AG04450 (cell line): ENCODE measurements around the gene ULBP2. TPM values are rescaled to one million over a fixed set of nuclear protein-coding genes. Genes with fewer than 3 reads are reported as not detected.
A peak's percentile ranks its signal among the peaks of the same experiment; 100 is the strongest.

Source experiments
- CTCF ChIA-PET: fragments of 300-600, 350-600 bp; formaldehyde crosslinking; extraction: SDS; loops from one replicate; lab custom pipeline; 2022; ENCODE audit warnings: antibody characterized with exemption, inconsistent platforms; lab: Charles Lee
- POLR2A ChIA-PET: fragments of 350-600 bp; formaldehyde crosslinking; extraction: SDS; loops from one replicate; lab custom pipeline; 2021; ENCODE audit warnings: antibody characterized with exemption, inconsistent platforms; lab: Yijun Ruan, JAX
- DNase-seq: peaks from one replicate; pipeline ENCODE4 v3.0.0-alpha.2; 2011; ENCODE audit warnings: low read depth, low spot score
- H3K27ac ChIP-seq: one replicate; pipeline ENCODE4 v1.5.1; 2012; ENCODE audit warnings: low read depth, low read length, control low read depth
- H3K27me3 ChIP-seq: one replicate; pipeline ENCODE4 v1.6.0; 2012; ENCODE audit warnings: low read length; ENCODE audit not compliant: control insufficient read depth, insufficient read depth
- H3K4me3 ChIP-seq: 2 replicates; pipeline ENCODE4 v1.5.1; 2011; ENCODE audit warnings: mild to moderate bottlenecking, low read depth, low read length, control low read depth
- H3K9me3 ChIP-seq: 2 replicates; pipeline ENCODE4 v1.5.1; 2012; ENCODE audit warnings: low read length; ENCODE audit not compliant: control insufficient read depth, insufficient read depth
- polyA plus RNA-seq: library from polyadenylated mRNA; depleted of rRNA; stranded (reverse); fragments of >200 nt; gene quantifications from 2 replicates; pipeline ENCODE4 v1.2.3, GENCODE V29; 2011
- TF ChIP-seq, protein P1 (sequence below): IDR thresholded peaks from 2 replicates; pipeline ENCODE4 v1.5.1; 2011; ENCODE audit warnings: low read depth, low read length, control low read depth, inconsistent platforms

ULBP2 gene
- polyA plus RNA-seq, 1 experiment, result 7.9 TPM

DNA sequence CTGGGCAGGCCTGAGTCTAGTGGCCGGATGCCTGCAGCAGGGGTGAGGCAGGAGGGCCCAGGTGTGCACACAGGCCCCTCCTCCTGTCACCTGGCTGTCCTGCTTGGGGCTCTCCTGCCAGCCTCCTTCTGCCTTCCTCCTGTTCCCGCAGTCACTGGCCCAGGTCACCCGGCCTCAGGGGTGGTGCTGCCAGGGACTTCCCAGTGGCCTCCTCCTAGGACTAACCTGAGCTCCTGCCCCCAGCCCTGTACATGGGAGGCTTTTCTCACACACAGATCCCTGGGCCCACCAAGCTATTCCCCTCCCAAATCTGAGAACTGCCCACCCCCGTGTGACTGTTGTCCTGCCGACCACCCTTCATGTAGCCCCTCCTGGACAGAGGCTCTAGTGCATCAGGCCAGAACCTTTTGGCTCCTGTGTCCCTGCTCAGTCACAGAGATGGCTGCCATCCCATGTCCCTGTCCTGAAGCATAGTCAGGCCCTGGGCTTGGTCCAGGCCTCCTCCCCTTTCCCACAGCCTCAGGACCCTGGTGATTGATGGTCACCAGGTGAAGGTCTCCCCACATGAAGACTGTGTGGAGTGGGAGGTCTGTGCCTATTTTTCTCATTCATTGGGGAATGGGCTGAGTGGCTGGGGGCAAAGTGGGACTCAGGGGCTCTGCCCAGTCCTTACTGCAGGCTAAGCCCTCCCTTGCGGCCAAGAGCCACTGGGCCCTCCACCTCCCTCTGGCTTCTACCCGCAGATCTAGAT lies 20.8 kb downstream of the ULBP2 start:
- Histone ChIP-seq H3K27ac (no peak overlapping the region), H3K4me3 (peak overlapping the region; percentile 64; the same call in 1 of the 2 replicates), H3K27me3 (peaks cover 39% of the 10 kb centered on the region), H3K9me3 (no peaks in the 10 kb centered on the region; the same call in 1 of the 2 replicates)
- no peak for DNase-seq
- TF ChIP-seq, protein P1, sequence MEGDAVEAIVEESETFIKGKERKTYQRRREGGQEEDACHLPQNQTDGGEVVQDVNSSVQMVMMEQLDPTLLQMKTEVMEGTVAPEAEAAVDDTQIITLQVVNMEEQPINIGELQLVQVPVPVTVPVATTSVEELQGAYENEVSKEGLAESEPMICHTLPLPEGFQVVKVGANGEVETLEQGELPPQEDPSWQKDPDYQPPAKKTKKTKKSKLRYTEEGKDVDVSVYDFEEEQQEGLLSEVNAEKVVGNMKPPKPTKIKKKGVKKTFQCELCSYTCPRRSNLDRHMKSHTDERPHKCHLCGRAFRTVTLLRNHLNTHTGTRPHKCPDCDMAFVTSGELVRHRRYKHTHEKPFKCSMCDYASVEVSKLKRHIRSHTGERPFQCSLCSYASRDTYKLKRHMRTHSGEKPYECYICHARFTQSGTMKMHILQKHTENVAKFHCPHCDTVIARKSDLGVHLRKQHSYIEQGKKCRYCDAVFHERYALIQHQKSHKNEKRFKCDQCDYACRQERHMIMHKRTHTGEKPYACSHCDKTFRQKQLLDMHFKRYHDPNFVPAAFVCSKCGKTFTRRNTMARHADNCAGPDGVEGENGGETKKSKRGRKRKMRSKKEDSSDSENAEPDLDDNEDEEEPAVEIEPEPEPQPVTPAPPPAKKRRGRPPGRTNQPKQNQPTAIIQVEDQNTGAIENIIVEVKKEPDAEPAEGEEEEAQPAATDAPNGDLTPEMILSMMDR, result no peak
- ChIA-PET CTCF (no interaction called here), POLR2A (no interaction called here)

DNA sequence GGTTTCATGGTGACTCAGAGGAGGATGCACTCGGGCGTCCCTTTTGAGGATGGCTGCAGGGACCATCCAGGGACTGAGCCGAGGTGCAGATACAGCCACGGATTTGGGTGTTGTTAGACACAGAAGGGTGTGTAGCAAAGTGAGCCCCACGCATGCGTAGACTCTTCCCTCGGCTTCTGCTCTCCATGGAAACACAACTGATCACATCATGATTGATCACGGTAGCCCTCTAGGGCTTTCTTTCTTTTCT lies 21.3 kb downstream of the ULBP2 start:
- no peak overlapping the region for H3K27ac ChIP-seq
- H3K27me3 ChIP-seq, result peaks cover 41% of the 10 kb centered on the region

DNA sequence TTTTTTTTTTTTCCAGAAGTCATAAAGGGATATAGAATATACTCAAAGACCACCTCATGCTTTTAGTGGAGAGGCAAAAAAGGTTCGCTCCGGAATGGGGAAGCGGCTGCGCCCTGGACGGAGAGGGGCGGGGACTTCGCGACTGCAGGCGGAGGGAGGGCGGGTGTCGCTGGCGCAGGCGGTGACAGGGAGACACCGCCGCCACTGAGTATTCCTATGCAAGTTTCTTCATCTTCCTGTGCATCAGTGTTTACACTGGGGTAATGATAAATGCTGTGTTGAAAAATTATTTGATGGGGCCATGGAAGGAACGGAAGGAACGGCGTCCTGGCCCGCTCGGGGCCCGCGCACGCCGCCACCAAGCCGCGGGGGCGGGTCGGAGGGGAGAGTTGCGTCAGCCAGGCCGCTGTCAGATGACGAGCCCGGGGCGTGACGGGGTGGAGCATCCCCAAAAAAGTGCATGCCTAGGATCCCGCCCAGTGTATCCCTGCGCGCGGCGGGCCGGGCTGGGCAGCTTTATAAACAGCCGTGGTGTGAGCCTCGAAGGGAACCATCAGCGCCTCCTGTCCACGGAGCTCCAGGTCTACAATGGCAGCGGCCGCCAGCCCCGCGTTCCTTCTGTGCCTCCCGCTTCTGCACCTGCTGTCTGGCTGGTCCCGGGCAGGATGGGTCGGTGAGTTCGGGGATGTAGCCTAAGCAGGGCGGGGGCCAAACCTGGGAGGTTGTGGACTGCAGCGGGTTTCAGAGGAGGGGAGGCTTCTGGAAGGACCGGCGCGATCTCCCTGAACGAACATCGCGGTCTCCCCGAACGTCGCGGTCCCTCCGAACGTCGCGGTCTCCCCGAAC lies 21.9 kb downstream of the ULBP2 start, which contains the start of gene ULBP1:
ULBP1 (plus strand) TSS at position 482 of the 846 bp plus-strand sequence; CDS start at position 589, 107 bp downstream.
- CTCF ChIA-PET, result interaction anchor here (1.0 kb wide), 1 partner anchor 10 kb away, joined by 3 read pairs; no protein-coding TSS in a partner anchor

More for the DNA sequence above, 21.3 kb downstream of the ULBP2 start:
- ChIA-PET POLR2A (no interaction called here), CTCF (no interaction called here)
- Histone ChIP-seq H3K9me3 (no peaks in the 10 kb centered on the region; the same call in 1 of the 2 replicates), H3K4me3 (peak overlapping the region; percentile 64)
- no peak for DNase-seq
- TF ChIP-seq, protein P1, result no peak

DNA sequence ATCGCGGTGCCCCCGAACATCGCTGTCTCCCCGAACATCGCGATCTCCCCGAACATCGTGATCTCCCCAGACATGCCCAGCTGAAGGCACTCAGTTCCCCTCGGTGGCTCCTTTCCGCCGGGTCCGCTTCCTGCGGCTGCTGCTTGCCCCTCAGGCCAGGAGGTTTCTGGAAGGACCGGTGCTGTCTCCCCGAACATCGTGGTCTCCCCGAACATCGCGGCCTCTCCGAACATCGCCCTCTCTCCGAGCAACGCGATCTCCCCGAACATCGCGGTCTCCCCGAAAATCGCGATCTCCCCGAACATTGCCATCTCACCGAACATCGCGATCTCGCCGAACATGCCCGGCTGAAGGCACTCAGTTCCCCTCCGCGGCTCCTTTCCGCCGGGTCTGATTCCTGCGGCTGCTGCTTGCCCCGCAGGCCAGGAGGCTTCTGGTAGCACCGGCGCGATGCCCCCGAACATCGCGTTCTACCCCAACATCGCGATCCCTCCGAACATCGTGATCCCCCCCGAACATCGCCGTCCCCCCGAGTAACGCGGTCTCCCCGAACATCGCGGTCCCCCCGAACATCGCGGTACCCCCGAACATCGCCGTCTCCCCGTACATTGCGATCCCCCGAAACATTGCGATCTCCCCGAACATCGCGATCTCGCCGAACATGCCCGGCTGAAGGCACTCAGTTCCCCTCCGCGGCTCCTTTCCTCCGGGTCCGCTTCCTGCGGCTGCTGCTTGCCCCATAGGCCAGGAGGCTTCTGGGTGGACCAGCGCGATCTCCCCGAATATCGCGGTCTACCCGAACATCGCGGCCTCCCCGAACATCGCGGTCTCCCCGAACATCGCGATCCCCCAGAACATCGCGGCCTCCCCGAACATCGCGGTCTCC lies 22.7 kb downstream of the ULBP2 start:
- POLR2A ChIA-PET, result no interaction called here
- Histone ChIP-seq H3K27ac (no peak overlapping the region), H3K27me3 (peaks cover 40% of the 10 kb centered on the region), H3K9me3 (no peaks in the 10 kb centered on the region; the same call in 1 of the 2 replicates), H3K4me3 (peak overlapping the region; percentile 64)
- TF ChIP-seq, protein P1, result no peak
- CTCF ChIA-PET, result interaction anchor here (1.0 kb wide), 1 partner anchor 9 kb away, joined by 3 read pairs; no protein-coding TSS in a partner anchor
- no peak for DNase-seq

More for the DNA sequence above, 21.9 kb downstream of the ULBP2 start, which contains the start of gene ULBP1:
- H3K4me3 ChIP-seq, result peak within 1 kb of the TSS; percentile 64
- POLR2A ChIA-PET, result no interaction called here
- H3K27ac ChIP-seq, result peak within 1 kb of the TSS; percentile 57
- H3K9me3 ChIP-seq, result no peaks in the 10 kb centered on the region; the same call in 1 of the 2 replicates
- H3K27me3 ChIP-seq, result peaks cover 43% of the 10 kb centered on the region
- TF ChIP-seq, protein P1, result no peak; the same call in 1 of the 2 replicates
- DNase-seq, result peak; percentile 66
